GM21619 (cell line): ENCODE data around the gene SALL2.
"Not testable (repeated sequence)": the region's sequence is repeated elsewhere in the genome, so short reads cannot be mapped to it uniquely, and the experiment has no call there.

Experiments
- ATAC-seq: cut with Tn5 transposase; IDR thresholded peaks from one replicate; pipeline ENCODE4 v1.9.1; 2021; ENCODE audit not compliant: unreplicated experiment

The SALL2 gene

DNA sequence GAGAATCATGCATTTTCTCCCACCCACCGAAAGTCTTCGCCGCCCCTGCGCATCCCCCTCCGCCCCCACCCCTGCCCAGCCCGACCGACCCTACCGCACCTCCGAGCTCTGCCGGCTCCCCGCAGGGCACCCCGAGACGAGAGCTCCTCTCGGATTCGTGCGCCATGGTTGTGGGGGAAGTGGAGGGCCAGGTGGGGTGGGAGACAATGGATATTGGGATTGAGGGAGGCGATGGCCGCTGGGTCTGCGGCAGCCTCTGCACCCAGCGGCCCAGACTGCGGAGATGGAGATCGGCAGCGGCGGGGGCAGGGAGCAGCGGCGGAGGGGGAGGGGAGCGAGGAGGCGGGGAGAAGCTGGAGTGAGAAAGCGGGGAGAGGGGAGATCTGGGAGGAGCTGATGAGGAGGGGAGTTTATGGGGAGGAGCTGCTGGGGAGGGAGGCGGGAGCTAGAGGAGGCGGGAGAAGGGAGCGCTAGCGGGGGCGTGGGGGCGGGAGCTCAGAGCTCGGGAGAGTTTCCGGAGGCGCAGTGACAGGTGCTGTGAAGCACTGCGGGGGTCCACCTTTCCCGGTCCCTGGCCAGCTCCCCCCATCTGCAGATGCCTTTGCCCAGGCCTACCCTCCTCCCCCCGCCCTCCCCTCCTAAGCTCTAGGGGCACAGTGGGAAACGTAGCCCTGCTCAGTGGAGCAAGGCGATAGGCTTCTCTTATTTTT is at the start of gene SALL2:
Gene SALL2, minus strand, starts transcription at position 385 of the 710 bp plus-strand sequence. Its CDS starts 219 bp downstream, at position 166.
- no peak for ATAC-seq

DNA sequence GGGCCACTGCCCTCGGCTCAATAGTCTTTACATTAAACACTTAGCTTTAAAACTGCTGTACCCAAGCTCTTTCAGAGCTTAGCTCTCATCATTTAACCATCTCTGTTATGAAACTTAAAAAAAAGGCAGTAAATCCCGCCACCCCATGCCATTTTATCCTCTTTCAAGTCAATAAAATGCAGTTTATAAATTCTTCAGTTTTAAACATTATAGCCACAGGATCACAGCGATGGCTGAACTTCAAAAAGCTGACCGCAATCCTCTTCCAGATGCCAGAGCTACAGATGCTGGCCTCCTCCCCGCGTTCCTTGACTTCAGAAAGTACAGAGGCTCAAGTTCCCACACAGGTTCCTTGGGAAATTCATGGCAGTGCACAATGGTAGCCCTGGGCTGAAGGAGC is 49.5 kb upstream of the SALL2 start:
- ATAC-seq: no peak

DNA sequence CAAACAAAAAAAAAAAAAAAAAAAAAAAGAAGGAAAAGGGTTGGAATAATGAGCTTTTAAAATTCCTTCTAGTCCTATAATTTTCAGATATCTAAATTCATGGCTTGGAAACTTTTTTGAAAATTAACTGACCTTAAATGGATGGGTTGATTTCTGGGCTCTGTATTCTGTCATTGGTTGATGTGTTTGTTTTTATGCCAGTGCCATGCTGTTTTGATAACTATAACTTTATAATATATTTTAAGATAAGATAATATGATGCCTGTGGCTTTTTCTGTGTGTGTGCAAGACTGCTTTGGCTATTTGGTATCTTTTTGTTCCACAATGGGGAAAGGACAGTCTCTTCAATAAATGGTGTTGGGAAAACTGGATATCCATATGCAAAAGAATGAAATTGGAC is 46.5 kb upstream of the SALL2 start:
- ATAC-seq: no peak

DNA sequence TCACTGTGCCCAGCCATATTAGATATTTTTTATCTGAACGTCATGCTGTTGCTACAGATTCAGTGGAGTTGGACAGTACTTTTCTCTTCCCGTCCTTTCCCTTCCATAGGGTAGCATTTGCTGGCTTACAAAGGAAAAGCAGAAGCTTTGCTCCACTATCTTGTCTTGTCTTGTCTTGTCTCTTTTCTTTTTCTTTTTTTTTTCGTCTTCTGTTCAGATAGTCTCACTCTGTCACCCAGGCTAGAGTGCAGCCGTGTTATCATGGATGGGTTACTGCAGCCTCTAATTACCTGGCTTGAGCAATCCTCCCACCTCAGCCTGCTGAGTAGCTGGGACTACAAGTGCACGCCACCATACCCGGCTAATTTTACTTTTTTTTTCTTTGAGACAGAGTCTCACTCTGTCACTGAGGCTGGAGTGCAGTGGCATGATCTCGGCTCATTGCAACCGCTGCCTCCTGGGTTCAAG is 32.6 kb upstream of the SALL2 start:
- no peak for ATAC-seq

DNA sequence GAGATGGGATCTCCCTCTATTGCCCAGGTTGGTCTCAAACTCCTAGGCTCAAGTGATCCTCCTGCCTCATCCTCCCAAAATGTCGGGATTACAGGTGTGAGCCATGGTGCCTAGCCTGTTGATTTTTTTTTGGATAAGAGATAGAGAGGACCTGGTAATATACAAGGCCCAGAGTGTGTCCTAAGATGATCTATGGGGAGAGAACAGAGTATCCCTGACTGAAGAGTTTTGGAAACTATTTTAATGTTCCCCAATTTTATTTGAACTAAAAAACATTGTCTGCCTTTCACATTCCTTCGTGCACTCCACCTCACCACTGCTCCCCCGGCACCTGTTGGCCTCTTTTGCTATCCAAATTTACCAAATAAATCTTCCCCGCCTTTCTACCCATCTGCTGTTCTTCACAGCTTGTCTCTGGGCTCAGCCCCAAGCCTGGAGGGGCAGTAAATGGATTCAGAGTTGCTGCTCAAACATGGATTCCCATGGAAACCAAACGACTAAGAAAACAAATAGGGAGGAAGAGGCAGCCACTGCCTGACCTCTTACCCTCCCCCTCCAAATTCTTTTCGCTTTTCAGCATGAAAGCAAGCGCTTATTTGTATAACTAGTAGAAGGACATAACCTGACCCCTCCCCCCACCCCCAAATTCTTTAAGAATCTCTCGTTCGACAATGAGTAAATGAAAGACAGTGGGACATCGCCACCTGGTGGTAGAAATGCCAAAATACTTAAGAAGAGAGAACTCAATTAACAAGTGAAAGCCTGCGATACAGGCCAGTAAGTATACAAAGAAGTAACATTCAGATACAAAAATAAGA is 31.1 kb upstream of the SALL2 start:
- ATAC-seq: no peak

DNA sequence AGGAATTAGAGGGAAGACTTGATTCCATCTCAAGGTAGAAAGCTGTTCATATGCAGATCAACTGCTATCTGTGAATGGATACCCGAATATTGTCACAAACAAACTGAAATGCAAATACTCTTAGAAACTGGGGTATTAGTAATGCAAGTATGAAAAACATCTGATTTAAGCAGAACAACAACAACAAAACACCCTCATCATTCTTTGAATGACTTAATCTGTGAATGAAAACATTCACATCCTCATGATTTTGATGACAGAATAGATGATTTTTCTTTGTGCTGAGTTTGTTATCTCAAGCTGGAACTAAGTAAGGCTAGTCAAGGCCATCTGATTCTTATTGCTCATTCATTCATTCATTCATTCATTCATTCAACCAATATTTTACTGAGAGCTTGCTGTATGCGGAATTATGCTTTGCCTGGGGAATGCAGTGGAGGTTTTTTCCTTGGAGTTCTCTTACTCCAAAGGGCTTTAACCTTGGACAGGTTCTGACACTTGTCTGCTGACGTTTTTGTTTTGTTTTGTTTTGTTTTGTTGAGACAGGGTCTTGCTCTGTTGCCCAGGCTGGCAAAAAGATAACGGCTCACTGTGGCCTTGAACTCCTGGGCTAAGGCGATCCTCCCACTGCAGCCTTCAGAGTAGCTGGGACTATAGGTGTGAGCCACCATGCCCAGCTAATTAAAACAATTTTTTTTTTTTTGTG is 30.4 kb upstream of the SALL2 start:
- no peak for ATAC-seq

DNA sequence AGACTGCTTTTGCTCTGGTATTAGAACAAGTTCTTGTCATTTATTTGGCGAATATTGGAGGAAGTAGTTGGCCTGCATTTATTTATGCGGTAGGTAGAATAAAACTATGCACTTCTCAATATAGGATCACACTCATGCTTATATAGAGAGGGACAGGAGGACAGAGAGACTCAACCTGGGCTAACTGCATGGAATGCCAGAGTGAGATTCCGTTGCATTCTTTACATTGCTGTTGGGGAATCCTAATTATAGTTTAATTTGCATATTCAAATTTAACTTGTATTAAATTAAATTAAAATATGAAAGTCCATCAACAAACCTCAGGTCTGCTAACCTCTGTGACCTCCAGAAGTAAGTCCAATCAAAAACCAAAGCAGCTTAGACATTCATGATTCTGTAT is 27.1 kb upstream of the SALL2 start:
- ATAC-seq: no peak

DNA sequence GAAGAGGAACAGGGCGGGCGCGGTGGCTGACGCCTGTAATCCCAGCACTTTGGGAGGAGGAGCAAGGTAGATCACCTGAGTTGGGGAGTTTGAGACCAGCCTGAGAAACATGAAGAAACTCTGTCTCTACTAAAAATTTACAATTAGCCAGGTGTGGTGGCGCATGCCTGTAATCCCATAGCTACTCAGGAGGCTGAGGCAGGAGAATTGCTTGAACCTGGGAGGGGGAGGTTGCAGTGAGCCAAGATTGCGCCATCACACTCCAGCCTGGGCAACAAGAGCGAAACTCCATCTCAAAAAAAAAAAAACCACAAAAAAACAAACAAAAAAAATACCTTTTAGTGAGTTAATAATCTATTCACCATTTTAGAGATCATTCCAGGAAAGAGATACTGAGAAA is 18.4 kb upstream of the SALL2 start:
- ATAC-seq: not testable (repeated sequence)

DNA sequence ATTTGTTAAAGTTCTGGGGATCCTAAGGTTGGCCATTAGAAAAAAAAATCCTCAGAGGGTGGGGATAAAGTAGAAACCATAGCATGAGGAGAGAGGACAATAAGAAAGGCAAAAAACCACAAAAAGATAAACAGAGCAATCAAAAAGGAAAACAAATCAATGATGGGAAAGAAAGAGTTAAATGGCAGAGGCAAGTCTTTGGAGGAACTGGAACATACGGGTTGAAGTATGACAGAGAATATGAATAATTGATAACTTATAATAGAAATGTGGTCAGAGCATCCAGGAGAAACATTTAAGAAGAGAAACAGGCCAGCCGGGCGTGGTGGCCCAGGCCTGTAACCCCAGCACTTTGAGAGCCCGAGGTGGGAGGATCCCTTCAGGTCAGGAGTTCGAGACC is 17.8 kb upstream of the SALL2 start:
- ATAC-seq: no peak

DNA sequence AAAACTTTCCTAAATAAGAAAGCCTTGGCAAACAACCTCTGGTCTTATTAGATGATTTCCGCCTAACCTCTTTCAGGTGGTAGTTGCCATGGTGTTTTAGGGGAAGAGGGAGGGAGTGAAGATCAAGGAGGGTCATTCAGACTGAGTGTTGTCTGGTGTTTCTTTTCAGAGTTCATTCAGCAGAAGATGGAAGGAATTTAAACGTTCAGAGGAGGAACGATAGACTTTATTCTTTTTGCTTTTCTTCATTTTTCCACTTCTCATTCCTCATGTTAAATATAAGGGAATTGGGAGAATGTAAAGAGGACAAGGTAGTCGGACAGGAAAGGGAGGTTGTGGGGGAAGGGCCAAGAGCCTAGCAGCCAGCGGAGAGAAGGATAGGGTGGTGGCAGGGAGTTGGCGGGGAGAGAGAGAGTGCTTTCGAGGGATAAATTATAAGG is 17.4 kb upstream of the SALL2 start:
- ATAC-seq: no peak

DNA sequence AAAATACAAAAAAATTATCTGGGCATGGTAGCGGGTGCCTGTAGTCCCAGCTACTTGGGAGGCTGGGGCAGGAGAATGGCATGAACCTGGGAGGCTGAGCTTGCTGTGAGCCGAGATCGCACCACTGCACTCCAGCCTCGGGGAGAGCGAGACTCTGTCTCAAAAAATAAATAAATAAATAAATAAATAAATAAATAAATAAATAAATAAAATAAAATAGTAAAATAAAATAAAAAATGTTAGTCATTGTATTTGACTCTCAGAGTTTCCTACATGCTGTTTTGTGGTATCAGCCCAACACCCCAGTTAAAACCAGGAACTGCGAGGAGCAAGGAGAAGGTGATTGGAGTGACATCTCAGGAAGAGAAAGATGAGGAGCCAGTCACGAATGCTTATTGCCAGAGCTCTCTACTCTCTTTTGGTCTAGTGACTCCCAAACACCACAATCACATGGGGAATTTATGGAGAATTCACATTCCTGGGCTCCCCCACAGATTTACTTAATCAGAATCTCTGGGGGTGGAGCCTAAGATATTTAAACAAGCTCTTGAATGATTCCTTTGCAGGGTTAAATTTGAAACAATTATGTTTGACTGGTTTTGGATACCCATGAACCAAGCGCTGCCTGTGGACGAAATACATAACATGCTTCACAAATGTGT is 15.4 kb upstream of the SALL2 start:
- no peak for ATAC-seq

DNA sequence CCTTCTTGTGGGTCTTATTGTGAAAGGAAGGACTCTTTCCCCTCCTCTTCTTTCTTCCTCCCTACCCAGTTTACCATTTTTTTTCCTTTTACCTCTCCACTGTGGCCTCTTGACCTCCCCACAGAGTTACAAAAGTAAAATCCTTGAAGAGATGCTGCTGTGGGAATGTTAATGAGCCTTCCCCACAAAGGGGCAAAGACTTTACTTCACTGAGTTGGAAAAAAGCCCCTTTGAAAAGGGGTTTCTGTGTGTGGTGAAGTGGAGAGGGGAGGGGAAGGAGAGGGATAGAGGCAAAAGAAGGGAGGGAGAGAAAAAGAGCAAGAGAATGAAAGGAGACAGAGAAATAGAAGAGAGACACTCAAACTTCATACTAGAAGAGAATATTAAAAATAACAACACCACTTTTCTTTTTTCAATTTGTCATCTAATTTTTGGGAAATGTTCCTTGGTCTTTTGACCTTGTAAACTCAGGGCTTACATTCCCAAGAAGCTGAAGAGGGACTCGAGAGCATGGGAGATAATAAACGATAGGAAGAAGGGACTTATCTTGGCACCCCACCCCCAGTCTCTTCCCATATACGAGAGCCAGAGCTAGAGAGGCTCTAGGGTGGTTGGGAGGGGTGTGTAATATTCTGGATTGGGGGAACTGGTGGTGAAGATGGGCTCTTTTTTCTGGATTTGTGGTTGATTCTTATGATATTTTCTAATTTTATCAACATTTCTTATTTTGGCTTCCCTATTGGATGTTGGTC is 13.2 kb upstream of the SALL2 start:
- no peak for ATAC-seq

DNA sequence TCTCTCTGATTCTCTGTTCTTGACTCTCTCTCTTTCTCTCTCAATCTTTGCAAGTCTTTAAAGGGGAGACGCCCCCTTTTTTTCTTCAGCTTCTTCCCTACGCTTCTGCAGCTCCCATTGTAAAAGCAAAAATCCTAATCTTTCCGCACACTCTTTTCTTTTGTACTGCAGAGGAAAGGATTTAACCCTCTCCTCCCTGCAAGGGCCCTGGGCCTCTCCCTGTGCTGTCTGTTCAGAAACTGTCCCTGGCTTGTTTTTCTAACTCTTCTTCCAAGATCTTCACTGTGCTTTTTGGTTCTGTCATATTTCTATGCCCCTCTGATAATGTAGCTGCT is 10.9 kb upstream of the SALL2 start:
- no peak for ATAC-seq

DNA sequence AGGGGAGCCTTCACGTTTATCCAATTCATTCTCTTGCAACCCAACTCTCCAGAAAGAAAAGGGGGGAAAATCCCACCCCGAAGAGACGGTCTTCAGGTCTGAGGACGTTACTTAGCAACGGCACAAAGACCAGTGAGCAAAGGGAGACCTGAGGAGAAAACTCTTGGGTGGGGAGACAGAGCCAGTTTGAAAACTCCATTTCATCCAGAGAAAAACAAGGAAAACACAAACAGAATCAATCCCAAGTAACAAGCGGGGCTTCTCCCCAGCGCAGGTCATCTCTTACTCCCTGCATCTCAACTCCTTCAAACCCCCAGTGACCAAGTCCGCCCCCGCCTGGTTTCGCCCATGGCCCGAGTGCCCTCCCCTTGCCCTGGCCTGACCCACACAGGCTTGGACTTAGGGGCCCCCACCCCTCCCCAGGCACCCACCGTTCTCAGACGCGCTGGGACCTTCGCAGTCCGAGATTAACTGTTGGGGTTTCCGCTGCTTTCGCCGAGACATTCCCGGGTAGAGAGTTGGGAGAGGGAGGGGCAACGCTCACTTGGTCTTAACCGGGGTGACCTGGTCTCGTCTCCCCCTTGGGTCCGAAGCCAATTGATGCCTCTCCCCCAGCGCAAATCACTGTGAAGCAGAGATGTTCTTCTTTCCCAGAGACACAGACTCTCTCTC is 10.4 kb upstream of the SALL2 start:
- ATAC-seq: no peak

DNA sequence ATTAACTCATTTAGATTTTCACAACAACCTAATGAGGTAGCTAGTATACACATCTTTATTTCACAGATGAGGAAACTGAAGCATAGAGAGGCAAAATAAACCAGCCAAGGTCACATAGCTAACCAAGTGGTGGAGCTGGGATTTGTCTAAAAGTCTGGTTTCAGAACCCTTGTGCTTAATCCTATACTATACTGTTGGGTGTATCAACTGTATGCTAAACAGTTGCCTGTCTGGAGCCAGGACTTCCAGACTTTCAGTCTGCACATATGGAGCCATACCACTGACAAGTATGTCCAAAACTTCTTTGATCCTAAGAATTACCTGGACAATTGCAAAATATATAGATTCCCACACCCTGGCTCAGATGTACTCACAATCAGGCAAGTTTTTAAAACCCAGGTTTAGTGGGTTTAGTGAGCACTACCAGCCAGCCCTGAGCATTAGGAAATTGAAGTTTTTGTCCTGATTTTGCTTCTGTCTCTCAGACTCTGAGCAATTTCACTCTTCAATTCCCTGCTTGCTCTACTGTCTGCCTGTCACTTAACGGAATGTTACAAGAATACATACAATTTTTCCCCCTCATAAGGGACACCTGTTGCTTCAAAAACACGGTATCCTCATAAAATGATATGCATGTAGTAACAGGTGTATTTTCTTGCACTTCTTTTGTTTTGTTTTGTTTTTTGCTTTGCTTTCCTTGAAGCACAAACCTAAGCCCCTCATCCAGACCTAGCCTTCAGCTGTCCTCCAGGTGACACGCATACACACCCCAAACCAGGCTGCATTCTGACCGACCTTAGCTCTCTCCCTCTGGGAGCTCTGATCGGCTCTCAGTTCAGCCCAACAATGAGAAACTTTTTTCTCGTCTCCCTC is 9.6 kb upstream of the SALL2 start:
- ATAC-seq: no peak

DNA sequence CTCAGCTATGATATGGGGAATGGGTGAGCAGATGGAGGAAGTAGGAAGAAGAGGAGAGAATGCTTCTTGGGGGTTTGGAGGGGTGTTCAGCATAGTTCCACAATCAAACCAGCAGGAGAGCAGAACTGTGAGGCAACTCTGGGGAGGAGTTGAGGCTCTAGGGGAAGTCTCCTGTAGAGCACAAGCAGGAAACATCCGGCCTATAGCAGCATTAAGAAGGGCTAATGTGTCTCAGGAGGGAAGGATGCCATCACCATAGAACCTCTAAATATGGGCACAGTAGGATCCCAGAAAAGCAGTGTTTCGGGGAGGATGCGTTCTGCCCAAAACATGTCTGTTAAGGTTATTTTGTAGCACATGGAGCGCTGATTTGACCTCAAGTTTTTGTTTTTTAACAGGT is 8.4 kb upstream of the SALL2 start:
- ATAC-seq: no peak

DNA sequence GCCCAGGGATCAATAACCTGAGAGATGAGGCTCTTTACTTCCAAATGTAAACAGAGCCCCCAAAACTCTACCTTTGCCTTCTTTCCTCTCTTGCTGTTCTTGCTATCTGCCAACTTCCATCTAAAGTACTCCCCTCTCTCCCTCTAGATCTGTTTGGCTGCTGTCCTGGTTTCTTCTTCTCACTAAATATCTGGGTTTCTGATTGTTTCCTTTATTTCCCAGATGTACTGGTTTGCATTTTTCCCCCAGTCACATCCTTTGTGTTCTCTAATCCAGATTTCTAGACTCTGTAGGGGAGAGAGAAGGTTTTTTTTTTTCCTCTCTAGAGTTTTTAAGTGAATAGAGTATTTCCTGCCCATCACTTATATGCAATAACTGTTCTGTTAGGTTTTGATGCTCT is 7.1 kb upstream of the SALL2 start:
- ATAC-seq: no peak

DNA sequence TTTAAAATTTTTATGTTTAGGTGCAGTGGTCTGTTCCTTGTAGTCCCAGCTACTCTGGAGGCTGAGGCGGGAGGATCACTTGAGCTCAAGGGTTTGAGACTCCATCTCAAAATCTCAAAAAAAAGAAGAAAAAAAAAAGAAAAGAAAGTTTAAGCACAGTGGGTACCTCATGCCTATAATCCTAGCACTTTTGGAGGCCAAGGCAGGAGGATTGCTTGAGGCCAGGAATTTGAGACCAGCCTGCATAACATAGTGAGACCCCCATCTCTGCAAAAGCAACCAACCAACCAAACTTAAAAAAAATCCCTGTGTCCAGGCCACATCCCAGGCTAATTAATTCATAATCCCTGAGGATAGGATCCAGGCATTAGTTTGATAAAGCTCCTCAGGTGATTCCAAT is 3.4 kb upstream of the SALL2 start:
- ATAC-seq: no peak
